GM19463 (cell line): ENCODE measurements around the gene PHACTR4.
"Not testable (repeated sequence)": the region's sequence is repeated elsewhere in the genome, so short reads cannot be mapped to it uniquely, and the experiment has no call there.

Experiments used
- ATAC-seq: cut with Tn5 transposase; IDR thresholded peaks from one replicate; pipeline ENCODE4 v1.9.1; 2021; ENCODE audit warnings: mild to moderate bottlenecking, moderate library complexity; ENCODE audit not compliant: unreplicated experiment

PHACTR4 gene

GRCh38 chr1:28519946-28520725, 150.6 kb downstream of the PHACTR4 start:
- no peak for ATAC-seq

GRCh38 chr1:28520796-28521195, 151.3 kb downstream of the PHACTR4 start:
- not testable (repeated sequence) for ATAC-seq

GRCh38 chr1:28521502-28522164, 152.1 kb downstream of the PHACTR4 start:
- ATAC-seq, result no peak

- ATAC-seq, result not testable (repeated sequence)
Measured at GRCh38 chr1:28522537-28522936, 153.0 kb downstream of the PHACTR4 start.

- not testable (repeated sequence) for ATAC-seq
Measured at GRCh38 chr1:28525002-28525642, 155.6 kb downstream of the PHACTR4 start.

- ATAC-seq, result no peak
Measured at GRCh38 chr1:28526886-28527285, 157.3 kb downstream of the PHACTR4 start.

- no peak for ATAC-seq
Measured at GRCh38 chr1:28530456-28530855, 160.9 kb downstream of the PHACTR4 start.

GRCh38 chr1:28534671-28535070, 165.1 kb downstream of the PHACTR4 start:
- no peak for ATAC-seq

- ATAC-seq, result no peak
Measured at GRCh38 chr1:28535180-28535579, 165.6 kb downstream of the PHACTR4 start.

- no peak for ATAC-seq
Measured at GRCh38 chr1:28537457-28538199, 168.1 kb downstream of the PHACTR4 start.

- ATAC-seq, result no peak
Measured at GRCh38 chr1:28538286-28538685, 168.7 kb downstream of the PHACTR4 start.

GRCh38 chr1:28540651-28541050, 171.1 kb downstream of the PHACTR4 start:
- ATAC-seq, result no peak

GRCh38 chr1:28541414-28542015, 172.0 kb downstream of the PHACTR4 start:
- ATAC-seq, result not testable (repeated sequence)

GRCh38 chr1:28545246-28545628, 175.7 kb downstream of the PHACTR4 start:
- no peak for ATAC-seq

- ATAC-seq, result no peak
Measured at GRCh38 chr1:28548318-28548717, 178.8 kb downstream of the PHACTR4 start.
